ENCODE data around the gene INO80C.
"Not testable (repeated sequence)": the region's sequence is repeated elsewhere in the genome, so short reads cannot be mapped to it uniquely, and the experiment has no call there.

INO80C gene

GRCh38 chr18:35512761-35513160 is 15.0 kb upstream of the INO80C start:
- no peak for DNase-seq

GRCh38 chr18:35511833-35512232 is 14.1 kb upstream of the INO80C start:
- no peak for DNase-seq

- DNase-seq, result no peak
Measured at GRCh38 chr18:35511428-35511827, 13.7 kb upstream of the INO80C start.

- DNase-seq, result no peak
Measured at GRCh38 chr18:35510076-35510651, 12.4 kb upstream of the INO80C start.

- DNase-seq, result no peak
Measured at GRCh38 chr18:35508746-35509338, 11.1 kb upstream of the INO80C start.

GRCh38 chr18:35508030-35508429 is 10.3 kb upstream of the INO80C start:
- no peak for DNase-seq

GRCh38 chr18:35507623-35508022 is 9.9 kb upstream of the INO80C start:
- DNase-seq, result no peak

- no peak for DNase-seq
Measured at GRCh38 chr18:35507192-35507591, 9.4 kb upstream of the INO80C start.

GRCh38 chr18:35506024-35506712 is 8.4 kb upstream of the INO80C start:
- DNase-seq, result no peak

- DNase-seq, result no peak
Measured at GRCh38 chr18:35504996-35505395, 7.2 kb upstream of the INO80C start.

GRCh38 chr18:35502052-35502451 is 4.3 kb upstream of the INO80C start:
- no peak for DNase-seq

GRCh38 chr18:35501369-35501768 is 3.6 kb upstream of the INO80C start:
- no peak for DNase-seq

GRCh38 chr18:35500113-35500512 is 2.4 kb upstream of the INO80C start:
- DNase-seq, result no peak

- no peak for DNase-seq
Measured at GRCh38 chr18:35497027-35497369, 762 bp downstream of the INO80C start.

GRCh38 chr18:35495536-35496314 is 2.0 kb downstream of the INO80C start:
- no peak for DNase-seq

- DNase-seq, result no peak
Measured at GRCh38 chr18:35494251-35495220, 3.2 kb downstream of the INO80C start.

GRCh38 chr18:35491700-35492077 is 6.1 kb downstream of the INO80C start:
- DNase-seq, result no peak

GRCh38 chr18:35490894-35491699 is 6.7 kb downstream of the INO80C start:
- DNase-seq, result no peak

- no peak for DNase-seq
Measured at GRCh38 chr18:35489913-35490490, 7.8 kb downstream of the INO80C start.

- not testable (repeated sequence) for DNase-seq
Measured at GRCh38 chr18:35489281-35489680, 8.5 kb downstream of the INO80C start.

- DNase-seq, result not testable (repeated sequence)
Measured at GRCh38 chr18:35488396-35488795, 9.4 kb downstream of the INO80C start.

Data from cerebellar nuclear complex (tissue), 1 donor.